Mucosa of stomach (tissue), 1 donor: Measurements from ENCODE around the gene MAGEA3.
"Not testable (repeated sequence)": the region's sequence is repeated elsewhere in the genome, so short reads cannot be mapped to it uniquely, and the experiment has no call there.

ENCODE experiments used
- H3K27me3 ChIP-seq: one replicate; pipeline ENCODE4 v1.7.0; 2013; ENCODE audit warnings: mild to moderate bottlenecking, low read length; ENCODE audit not compliant: control insufficient read depth, insufficient read depth
- H3K36me3 ChIP-seq: one replicate; pipeline ENCODE4 v1.7.0; 2013; ENCODE audit warnings: low read length; ENCODE audit not compliant: control insufficient read depth, insufficient read depth
- H3K4me1 ChIP-seq: one replicate; pipeline ENCODE4 v1.7.0; 2013; ENCODE audit warnings: mild to moderate bottlenecking, low read length; ENCODE audit not compliant: control insufficient read depth, insufficient read depth
- H3K4me3 ChIP-seq: one replicate; pipeline ENCODE4 v1.7.0; 2013; ENCODE audit warnings: low read length
- H3K9ac ChIP-seq: one replicate; pipeline ENCODE4 v1.7.0; 2013; ENCODE audit warnings: mild to moderate bottlenecking, low read length, moderate library complexity
- H3K9me3 ChIP-seq: one replicate; pipeline ENCODE4 v1.7.0; 2013; ENCODE audit warnings: mild to moderate bottlenecking, low read length, moderate library complexity; ENCODE audit not compliant: control insufficient read depth
- donor health status: Pancreatic carcinoma.

The MAGEA3 gene

GRCh38 chrX:152697952-152698931, at the start of gene MAGEA3:
Gene MAGEA3, plus strand, starts transcription at chrX:152698794. Its CDS starts 2,039 bp downstream, at chrX:152700833.
- not testable (repeated sequence) for H3K27me3 ChIP-seq, H3K36me3 ChIP-seq, H3K9me3 ChIP-seq, H3K4me1 ChIP-seq, H3K9ac ChIP-seq, H3K4me3 ChIP-seq

GRCh38 chrX:152652060-152652459, 46.5 kb upstream of the MAGEA3 start:
- H3K4me3 ChIP-seq: no peak overlapping the region
- H3K4me1 ChIP-seq: no peaks in the 10 kb centered on the region
- H3K9me3 ChIP-seq: no peaks in the 10 kb centered on the region
- no peak overlapping the region for H3K9ac ChIP-seq
- H3K27me3 ChIP-seq: no peaks in the 10 kb centered on the region
- no peaks in the 10 kb centered on the region for H3K36me3 ChIP-seq

GRCh38 chrX:152652467-152652866, 46.1 kb upstream of the MAGEA3 start:
- H3K4me3 ChIP-seq: no peak overlapping the region
- no peaks in the 10 kb centered on the region for H3K4me1 ChIP-seq
- H3K27me3 ChIP-seq: no peaks in the 10 kb centered on the region

DNA sequence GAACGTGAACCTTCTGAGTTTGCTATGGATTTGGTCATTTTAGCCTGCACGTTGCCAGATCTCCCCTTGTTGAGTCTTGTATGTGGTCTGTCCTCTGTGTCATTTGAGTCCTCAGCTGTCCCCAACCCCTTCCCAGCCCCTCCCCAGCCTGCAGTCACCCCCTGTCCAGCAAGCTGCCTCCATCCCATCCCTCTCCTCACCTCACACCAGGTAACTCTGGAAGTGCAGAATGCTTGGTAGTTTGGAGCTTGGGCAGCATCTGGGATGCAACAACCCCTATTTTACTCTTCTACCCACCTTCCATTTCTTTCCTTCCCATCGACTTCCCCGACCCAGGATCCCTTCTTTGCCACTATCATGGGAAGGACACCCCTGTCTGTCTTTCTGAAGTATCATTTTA, 42.5 kb upstream of the MAGEA3 start:
- Histone ChIP-seq H3K4me3 (no peak overlapping the region), H3K9ac (no peak overlapping the region), H3K9me3 (no peaks in the 10 kb centered on the region), H3K36me3 (no peaks in the 10 kb centered on the region), H3K27me3 (no peaks in the 10 kb centered on the region), H3K4me1 (no peaks in the 10 kb centered on the region)

More at GRCh38 chrX:152652467-152652866, 46.1 kb upstream of the MAGEA3 start:
- no peak overlapping the region for H3K9ac ChIP-seq
- no peaks in the 10 kb centered on the region for H3K9me3 ChIP-seq
- no peaks in the 10 kb centered on the region for H3K36me3 ChIP-seq

- no peaks in the 10 kb centered on the region for H3K9me3 ChIP-seq
- H3K36me3 ChIP-seq: no peaks in the 10 kb centered on the region
- H3K4me3 ChIP-seq: no peak overlapping the region
- H3K9ac ChIP-seq: no peak overlapping the region
- no peaks in the 10 kb centered on the region for H3K27me3 ChIP-seq
- H3K4me1 ChIP-seq: no peaks in the 10 kb centered on the region
Observed at GRCh38 chrX:152656890-152657289, 41.7 kb upstream of the MAGEA3 start.

- no peaks in the 10 kb centered on the region for H3K36me3 ChIP-seq
- H3K27me3 ChIP-seq: no peaks in the 10 kb centered on the region
Observed at GRCh38 chrX:152658302-152658701, 40.3 kb upstream of the MAGEA3 start.

GRCh38 chrX:152663086-152663485, 35.5 kb upstream of the MAGEA3 start:
- H3K4me1 ChIP-seq: no peaks in the 10 kb centered on the region
- no peak overlapping the region for H3K4me3 ChIP-seq
- no peaks in the 10 kb centered on the region for H3K9me3 ChIP-seq
- H3K9ac ChIP-seq: no peak overlapping the region
- H3K27me3 ChIP-seq: no peaks in the 10 kb centered on the region
- H3K36me3 ChIP-seq: no peaks in the 10 kb centered on the region

More at GRCh38 chrX:152658302-152658701, 40.3 kb upstream of the MAGEA3 start:
- Histone ChIP-seq H3K4me1 (no peaks in the 10 kb centered on the region), H3K4me3 (no peak overlapping the region), H3K9me3 (no peaks in the 10 kb centered on the region), H3K9ac (no peak overlapping the region)

GRCh38 chrX:152674135-152674534, 24.5 kb upstream of the MAGEA3 start:
- H3K27me3 ChIP-seq: no peaks in the 10 kb centered on the region
- no peaks in the 10 kb centered on the region for H3K4me1 ChIP-seq
- H3K9me3 ChIP-seq: no peaks in the 10 kb centered on the region
- no peak overlapping the region for H3K4me3 ChIP-seq
- no peaks in the 10 kb centered on the region for H3K36me3 ChIP-seq
- no peak overlapping the region for H3K9ac ChIP-seq

DNA sequence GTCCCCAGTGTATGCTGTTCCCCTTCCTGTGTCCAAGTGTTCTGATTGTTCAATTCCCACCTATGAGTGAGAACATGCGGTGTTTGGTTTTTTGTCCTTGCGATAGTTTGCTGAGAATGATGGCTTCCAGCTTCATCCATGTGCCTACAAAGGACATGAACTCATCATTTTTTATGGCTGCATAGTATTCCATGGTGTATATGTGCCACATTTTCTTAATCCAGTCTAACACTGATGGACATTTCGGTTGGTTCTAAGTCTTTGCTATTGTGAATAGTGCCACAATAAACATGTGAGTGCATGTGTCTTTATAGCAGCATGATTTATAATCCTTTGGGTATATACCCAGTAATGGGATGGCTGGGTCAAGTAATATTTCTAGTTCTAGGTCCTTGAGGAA, 23.9 kb upstream of the MAGEA3 start:
- H3K4me1 ChIP-seq, H3K36me3 ChIP-seq, H3K9me3 ChIP-seq, H3K4me3 ChIP-seq, H3K9ac ChIP-seq, H3K27me3 ChIP-seq: not testable (repeated sequence)

- not testable (repeated sequence) for H3K27me3 ChIP-seq, H3K4me1 ChIP-seq, H3K9me3 ChIP-seq, H3K4me3 ChIP-seq, H3K36me3 ChIP-seq, H3K9ac ChIP-seq
Observed at GRCh38 chrX:152681012-152681411, 17.6 kb upstream of the MAGEA3 start.

- H3K4me1 ChIP-seq, H3K36me3 ChIP-seq, H3K4me3 ChIP-seq, H3K9ac ChIP-seq, H3K9me3 ChIP-seq, H3K27me3 ChIP-seq: not testable (repeated sequence)
Observed at GRCh38 chrX:152700390-152700789, 1.8 kb downstream of the MAGEA3 start.

DNA sequence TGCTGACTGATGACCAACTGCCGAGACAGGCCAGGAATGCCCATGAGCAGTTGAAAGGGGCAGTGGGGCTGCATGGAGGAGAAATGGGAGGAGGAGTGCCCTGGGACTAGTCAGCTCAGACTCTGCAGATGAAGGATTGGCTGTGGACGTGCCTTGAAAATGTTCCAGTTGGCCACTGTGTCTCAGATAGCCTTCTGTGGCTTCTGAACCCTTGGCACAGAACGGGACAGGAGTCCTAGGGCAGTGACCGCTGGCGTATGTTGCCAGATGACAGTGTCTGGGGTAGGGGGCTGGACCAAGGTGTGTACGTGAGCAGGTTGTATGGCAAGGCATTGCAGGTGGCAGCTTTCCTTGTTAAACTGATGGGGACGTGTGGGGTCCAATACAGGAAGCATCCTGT, 7.9 kb downstream of the MAGEA3 start:
- not testable (repeated sequence) for H3K9ac ChIP-seq, H3K27me3 ChIP-seq, H3K4me3 ChIP-seq, H3K36me3 ChIP-seq, H3K9me3 ChIP-seq, H3K4me1 ChIP-seq
